WTC11 (cell line): ENCODE data around the gene PPP2R3A.

Source experiments
- ATF1 ChIP-seq: sonication (generic); formaldehyde crosslinking; IDR thresholded peaks from 2 replicates; pipeline ENCODE4 v1.8.1; 2023; ENCODE audit warnings: mild to moderate bottlenecking, moderate library complexity, missing genetic modification reagents
- CREM ChIP-seq: sonication (generic); formaldehyde crosslinking; IDR thresholded peaks from 2 replicates; pipeline ENCODE4 v1.8.1; 2022; ENCODE audit warnings: mild to moderate bottlenecking, missing genetic modification reagents, moderate library complexity
- CTCF ChIP-seq: fragments of 200-600 bp; IDR thresholded peaks from 2 replicates; pipeline ENCODE4 v1.8.0; 2022; ENCODE audit warnings: antibody characterized with exemption
- E2F4 ChIP-seq: sonication (generic); formaldehyde crosslinking; IDR thresholded peaks from 2 replicates; pipeline ENCODE4 v1.8.1; 2022; ENCODE audit warnings: low read depth, mild to moderate bottlenecking, moderate library complexity, missing genetic modification reagents, borderline replicate concordance
- ETV6 ChIP-seq: sonication (generic); formaldehyde crosslinking; IDR thresholded peaks from 2 replicates; pipeline ENCODE4 v1.8.1; 2022; ENCODE audit warnings: mild to moderate bottlenecking, missing genetic modification reagents
- JUN ChIP-seq: sonication (generic); formaldehyde crosslinking; IDR thresholded peaks from 2 replicates; pipeline ENCODE4 v1.8.0; 2023; ENCODE audit warnings: mild to moderate bottlenecking, missing genetic modification reagents
- NR3C1 ChIP-seq: sonication (generic); formaldehyde crosslinking; conservative IDR thresholded peaks from 2 replicates; pipeline ENCODE4 v1.8.1; 2023; ENCODE audit warnings: low read depth, mild to moderate bottlenecking, missing genetic modification reagents
- USF2 ChIP-seq: sonication (generic); formaldehyde crosslinking; IDR thresholded peaks from 2 replicates; pipeline ENCODE4 v1.8.1; 2023; ENCODE audit warnings: mild to moderate bottlenecking, missing genetic modification reagents, moderate library complexity
- ZBTB43 ChIP-seq: sonication (generic); formaldehyde crosslinking; IDR thresholded peaks from 2 replicates; pipeline ENCODE4 v1.8.1; 2023; ENCODE audit warnings: mild to moderate bottlenecking, missing genetic modification reagents
- ZNF423 ChIP-seq: fragments of 250-450 bp; sonication (Bioruptor Pico); IDR thresholded peaks from 2 replicates; pipeline ENCODE4 v2.1.2; 2022; ENCODE audit warnings: mild to moderate bottlenecking, moderate library complexity

GRCh38 chr3:136122006-136122405, 156.5 kb downstream of the PPP2R3A start:
- no peak for TF ChIP-seq CTCF
- TF ChIP-seq ZBTB43 (CRISPR knock-in tag) = no peak
- TF ChIP-seq CREM = no peak
- TF ChIP-seq ATF1 (CRISPR knock-in tag) = no peak
- TF ChIP-seq NR3C1 (CRISPR knock-in tag) = no peak
- no peak for TF ChIP-seq USF2 (CRISPR knock-in tag)
- no peak for TF ChIP-seq ETV6 (CRISPR knock-in tag)
- TF ChIP-seq E2F4 = no peak
- no peak for TF ChIP-seq JUN (CRISPR knock-in tag)
- TF ChIP-seq ZNF423 (CRISPR knock-in tag) = no peak
